T-helper 1 cell treated with Interleukin-12 subunit alpha and Interleukin-12 subunit beta and Interleukin-4 antibody, amounts not matched to agents 30 μg/mL and 1 μg/mL, for 36 hours (primary cell): ENCODE measurements around the gene PRKN.

ENCODE experiments used
- H3K27ac Mint-ChIP-seq: one replicate; pipeline ENCODE4 v1.8.0; 2021; ENCODE audit warnings: mild to moderate bottlenecking, mixed read lengths
- H3K27me3 Mint-ChIP-seq: one replicate; pipeline ENCODE4 v1.8.0; 2021; ENCODE audit warnings: low read depth, mixed read lengths
- H3K36me3 Mint-ChIP-seq: one replicate; pipeline ENCODE4 v1.8.0; 2021; ENCODE audit warnings: low read depth, mixed read lengths
- H3K4me1 Mint-ChIP-seq: one replicate; pipeline ENCODE4 v1.8.0; 2021; ENCODE audit warnings: low read depth, mixed read lengths
- H3K4me3 Mint-ChIP-seq: one replicate; pipeline ENCODE4 v1.8.0; 2021; ENCODE audit warnings: mild to moderate bottlenecking, moderate library complexity, mixed read lengths
- H3K9me3 Mint-ChIP-seq: one replicate; pipeline ENCODE4 v1.8.0; 2021; ENCODE audit warnings: mixed read lengths

Gene PRKN

DNA sequence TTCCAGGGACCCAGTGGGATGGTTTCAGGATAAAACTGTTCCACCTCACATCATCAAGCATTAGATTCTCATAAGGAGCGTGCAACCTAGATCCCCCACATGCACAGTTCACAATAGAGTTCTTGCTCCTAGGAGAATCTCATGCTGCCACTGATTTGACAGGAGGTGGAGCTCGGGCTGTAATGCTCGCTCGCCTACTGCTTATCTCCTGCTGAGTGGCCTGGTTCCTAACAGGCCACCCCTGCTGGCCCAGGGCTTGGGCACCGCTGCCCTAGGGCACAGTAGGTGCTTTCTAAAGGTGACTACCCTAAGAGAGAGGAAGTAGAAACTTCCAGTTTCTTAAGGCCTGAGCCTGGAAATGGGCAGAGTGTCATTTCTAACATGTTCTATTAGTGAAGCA is 656.9 kb downstream of the PRKN start:
- Mint-ChIP-seq H3K27me3 (no peaks in the 10 kb centered on the region), H3K4me3 (no peak overlapping the region), H3K36me3 (no peaks in the 10 kb centered on the region), H3K9me3 (peaks cover 31% of the 10 kb centered on the region), H3K27ac (no peak overlapping the region), H3K4me1 (no peaks in the 10 kb centered on the region)

GRCh38 chr6:162069995-162070394 is 657.6 kb downstream of the PRKN start:
- Mint-ChIP-seq H3K9me3 (peaks cover 32% of the 10 kb centered on the region), H3K4me1 (no peaks in the 10 kb centered on the region), H3K36me3 (no peaks in the 10 kb centered on the region), H3K27ac (no peak overlapping the region), H3K4me3 (no peak overlapping the region), H3K27me3 (no peaks in the 10 kb centered on the region)

DNA sequence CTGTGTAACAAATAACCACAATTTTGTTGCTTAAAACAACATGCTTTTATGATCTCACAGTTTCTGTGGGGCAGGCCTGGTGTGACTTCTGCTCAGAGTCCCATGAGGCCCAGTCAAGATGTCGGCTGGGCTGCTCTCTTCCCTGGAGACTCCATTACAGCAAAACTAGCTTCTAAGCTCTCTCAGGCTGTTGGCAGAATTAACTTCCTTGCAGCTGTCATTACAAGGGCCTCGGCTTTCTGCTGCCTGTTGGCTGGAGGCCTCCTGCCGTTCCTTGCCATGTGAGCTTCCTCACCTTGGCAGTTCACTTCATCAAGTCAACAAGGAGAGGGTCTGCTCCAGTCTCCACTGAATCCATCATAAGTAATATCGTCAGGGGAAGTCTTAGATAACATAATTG is 659.2 kb downstream of the PRKN start:
- H3K9me3 Mint-ChIP-seq, result peaks cover 35% of the 10 kb centered on the region
- no peaks in the 10 kb centered on the region for H3K36me3 Mint-ChIP-seq
- no peaks in the 10 kb centered on the region for H3K4me1 Mint-ChIP-seq
- H3K4me3 Mint-ChIP-seq, result no peak overlapping the region
- H3K27me3 Mint-ChIP-seq, result no peaks in the 10 kb centered on the region
- H3K27ac Mint-ChIP-seq, result no peak overlapping the region

DNA sequence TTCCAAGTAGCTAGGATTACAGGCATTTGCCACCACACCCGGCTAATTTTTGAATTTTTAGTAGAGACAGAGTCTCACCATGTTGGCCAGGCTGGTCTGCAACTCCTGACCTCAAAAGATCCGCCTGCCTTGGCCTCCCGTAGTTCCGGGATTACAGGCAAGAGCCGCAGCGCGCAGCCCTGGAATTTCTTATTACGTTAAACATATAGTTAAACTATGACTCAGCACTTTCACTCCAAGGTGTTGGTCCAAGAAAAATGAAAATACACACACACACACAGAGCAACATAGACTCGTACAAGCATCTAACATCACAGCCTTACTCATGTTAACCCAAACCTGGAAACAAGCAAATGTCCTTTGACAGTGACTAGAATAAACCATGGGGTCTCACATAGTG is 663.9 kb downstream of the PRKN start:
- no peaks in the 10 kb centered on the region for H3K4me1 Mint-ChIP-seq
- H3K27me3 Mint-ChIP-seq, result no peaks in the 10 kb centered on the region
- H3K4me3 Mint-ChIP-seq, result no peak overlapping the region
- H3K36me3 Mint-ChIP-seq, result no peaks in the 10 kb centered on the region
- peaks cover 14% of the 10 kb centered on the region for H3K9me3 Mint-ChIP-seq
- H3K27ac Mint-ChIP-seq, result no peak overlapping the region

GRCh38 chr6:162058281-162058875 is 669.2 kb downstream of the PRKN start:
- H3K27me3 Mint-ChIP-seq, result no peaks in the 10 kb centered on the region
- H3K4me3 Mint-ChIP-seq, result no peak overlapping the region
- no peaks in the 10 kb centered on the region for H3K36me3 Mint-ChIP-seq
- no peak overlapping the region for H3K27ac Mint-ChIP-seq
- peaks cover 5% of the 10 kb centered on the region for H3K9me3 Mint-ChIP-seq
- H3K4me1 Mint-ChIP-seq, result peaks cover 4% of the 10 kb centered on the region

DNA sequence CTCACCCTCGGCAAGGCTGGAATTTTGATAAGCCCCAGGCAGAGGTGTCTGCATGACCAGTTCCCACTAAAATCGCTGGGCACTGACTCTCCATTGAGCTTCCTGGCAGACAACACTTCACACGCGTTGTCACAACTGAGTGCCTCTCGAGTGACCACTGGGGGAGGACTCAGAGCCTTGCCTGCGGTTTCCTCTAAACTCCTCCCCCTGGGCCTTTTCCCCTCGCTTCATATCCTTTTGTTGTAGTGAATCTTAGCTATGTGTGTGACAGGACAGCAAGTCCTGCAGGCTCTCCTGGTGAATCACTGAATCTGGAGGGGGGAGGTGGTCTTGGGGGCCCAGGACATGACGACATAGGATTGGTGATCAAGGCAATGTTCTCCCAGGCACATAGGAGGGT is 670.8 kb downstream of the PRKN start:
- peaks cover 4% of the 10 kb centered on the region for H3K4me1 Mint-ChIP-seq
- H3K9me3 Mint-ChIP-seq, result no peaks in the 10 kb centered on the region
- H3K36me3 Mint-ChIP-seq, result no peaks in the 10 kb centered on the region
- H3K27me3 Mint-ChIP-seq, result no peaks in the 10 kb centered on the region
- H3K4me3 Mint-ChIP-seq, result no peak overlapping the region
- H3K27ac Mint-ChIP-seq, result no peak overlapping the region

- H3K4me1 Mint-ChIP-seq, result peaks cover 4% of the 10 kb centered on the region
- H3K4me3 Mint-ChIP-seq, result no peak overlapping the region
- H3K9me3 Mint-ChIP-seq, result no peaks in the 10 kb centered on the region
- no peaks in the 10 kb centered on the region for H3K27me3 Mint-ChIP-seq
- H3K36me3 Mint-ChIP-seq, result no peaks in the 10 kb centered on the region
- H3K27ac Mint-ChIP-seq, result no peak overlapping the region
Measured at GRCh38 chr6:162056061-162056460, 671.5 kb downstream of the PRKN start.

DNA sequence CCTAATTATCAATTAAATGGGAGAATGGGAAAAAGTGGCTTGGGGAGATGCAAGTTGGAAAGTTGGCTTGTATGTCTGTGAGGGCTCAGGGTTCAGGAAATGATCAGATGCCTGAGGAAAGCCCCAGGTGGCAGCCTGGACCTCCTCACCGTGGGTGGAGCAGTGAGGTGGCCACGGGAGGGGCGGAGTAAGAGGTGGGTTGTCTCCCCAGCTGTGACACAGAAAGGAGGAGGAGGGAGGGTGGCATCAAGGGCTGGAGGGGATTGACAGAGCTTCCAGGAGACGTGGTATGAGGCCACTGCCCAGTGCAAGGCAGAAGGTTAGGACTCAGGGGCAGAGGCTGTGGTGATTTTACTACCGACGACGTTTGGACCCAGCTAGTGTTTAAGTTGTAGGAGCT is 672.2 kb downstream of the PRKN start:
- Mint-ChIP-seq H3K4me3 (no peak overlapping the region), H3K27ac (no peak overlapping the region), H3K27me3 (no peaks in the 10 kb centered on the region), H3K9me3 (no peaks in the 10 kb centered on the region), H3K36me3 (no peaks in the 10 kb centered on the region), H3K4me1 (peaks cover 4% of the 10 kb centered on the region)

DNA sequence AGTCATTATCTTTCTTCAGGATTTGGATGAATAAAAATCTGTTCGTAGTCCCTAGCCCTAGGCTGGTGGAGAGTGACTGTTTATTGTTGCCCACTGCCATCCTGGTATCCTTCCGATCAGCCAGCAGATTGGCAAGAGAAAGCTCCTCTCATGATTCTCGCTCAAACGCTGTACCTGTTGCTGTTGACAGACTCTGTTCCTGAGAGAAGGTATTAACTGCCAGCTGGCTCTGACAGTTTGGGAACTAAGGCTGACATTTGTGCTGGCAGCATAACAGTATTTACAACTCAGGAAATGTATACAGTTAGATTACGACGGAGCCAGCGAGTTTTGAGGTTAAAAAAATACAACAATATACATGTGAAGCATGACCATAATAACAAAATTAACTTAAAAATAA is 674.5 kb downstream of the PRKN start:
- Mint-ChIP-seq H3K27ac (no peak overlapping the region), H3K9me3 (no peaks in the 10 kb centered on the region), H3K27me3 (no peaks in the 10 kb centered on the region), H3K36me3 (no peaks in the 10 kb centered on the region), H3K4me3 (no peak overlapping the region), H3K4me1 (peaks cover 4% of the 10 kb centered on the region)

GRCh38 chr6:162050579-162050978 is 677.0 kb downstream of the PRKN start:
- H3K4me1 Mint-ChIP-seq, result peaks cover 4% of the 10 kb centered on the region
- H3K27me3 Mint-ChIP-seq, result no peaks in the 10 kb centered on the region
- H3K36me3 Mint-ChIP-seq, result no peaks in the 10 kb centered on the region
- peaks cover 8% of the 10 kb centered on the region for H3K9me3 Mint-ChIP-seq
- no peak overlapping the region for H3K4me3 Mint-ChIP-seq
- no peak overlapping the region for H3K27ac Mint-ChIP-seq

- H3K9me3 Mint-ChIP-seq, result peaks cover 24% of the 10 kb centered on the region
- no peaks in the 10 kb centered on the region for H3K36me3 Mint-ChIP-seq
- H3K4me3 Mint-ChIP-seq, result no peak overlapping the region
Measured at GRCh38 chr6:162046324-162046723, 681.2 kb downstream of the PRKN start.

GRCh38 chr6:162032620-162033019 is 694.9 kb downstream of the PRKN start:
- H3K9me3 Mint-ChIP-seq, result peaks cover 17% of the 10 kb centered on the region
- no peak overlapping the region for H3K4me3 Mint-ChIP-seq
- H3K4me1 Mint-ChIP-seq, result peaks cover 22% of the 10 kb centered on the region
- H3K36me3 Mint-ChIP-seq, result no peaks in the 10 kb centered on the region
- H3K27ac Mint-ChIP-seq, result peak overlapping the region; percentile 32
- no peaks in the 10 kb centered on the region for H3K27me3 Mint-ChIP-seq

More at GRCh38 chr6:162046324-162046723, 681.2 kb downstream of the PRKN start:
- Mint-ChIP-seq H3K27ac (no peak overlapping the region), H3K27me3 (no peaks in the 10 kb centered on the region), H3K4me1 (no peaks in the 10 kb centered on the region)

DNA sequence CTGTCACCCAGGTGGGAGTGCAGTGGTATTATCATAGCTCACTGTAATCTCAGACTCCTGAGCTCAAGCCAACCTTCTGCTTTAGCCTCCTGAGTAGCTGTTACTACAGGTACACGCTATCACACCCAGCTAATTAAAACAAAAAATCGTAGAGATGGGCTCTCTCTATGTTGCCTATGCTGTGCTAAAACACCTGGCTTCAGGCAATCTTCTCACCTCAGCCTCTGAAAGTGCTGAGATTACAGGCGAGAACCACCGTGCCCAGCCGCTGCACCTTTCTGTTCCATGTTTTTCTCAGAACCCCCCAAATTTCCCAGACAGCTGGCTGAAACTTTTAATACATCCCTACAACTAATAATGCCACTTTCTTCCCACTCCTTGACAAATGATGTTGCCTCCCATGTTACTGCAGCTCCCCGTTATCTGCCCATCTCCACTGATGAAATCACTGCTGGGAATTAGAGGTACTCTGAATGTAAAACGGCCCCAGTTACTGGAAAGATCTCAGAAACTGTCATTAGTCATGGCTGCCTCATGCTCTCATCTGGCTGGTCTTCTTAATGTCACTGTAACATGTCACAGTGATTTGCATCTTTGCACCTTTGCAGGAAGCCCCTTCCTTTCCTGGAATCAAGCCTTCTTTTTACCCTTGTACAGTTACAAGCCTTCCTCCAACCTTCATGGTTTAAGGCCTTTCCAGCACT is 697.5 kb downstream of the PRKN start:
- Mint-ChIP-seq H3K9me3 (peaks cover 31% of the 10 kb centered on the region), H3K4me1 (peaks cover 27% of the 10 kb centered on the region), H3K36me3 (peaks cover 2% of the 10 kb centered on the region)

GRCh38 chr6:162026843-162027242 is 700.7 kb downstream of the PRKN start:
- Mint-ChIP-seq H3K36me3 (peaks cover 2% of the 10 kb centered on the region), H3K9me3 (peaks cover 39% of the 10 kb centered on the region), H3K27me3 (no peaks in the 10 kb centered on the region), H3K4me3 (no peak overlapping the region), H3K4me1 (peaks cover 20% of the 10 kb centered on the region), H3K27ac (no peak overlapping the region)

More for the DNA sequence above, 697.5 kb downstream of the PRKN start:
- Mint-ChIP-seq H3K4me3 (peak overlapping the region; percentile 1), H3K27me3 (no peaks in the 10 kb centered on the region), H3K27ac (peak overlapping the region; percentile 92)

- Mint-ChIP-seq H3K4me3 (no peak overlapping the region), H3K9me3 (peaks cover 39% of the 10 kb centered on the region), H3K27ac (no peak overlapping the region), H3K27me3 (no peaks in the 10 kb centered on the region), H3K36me3 (peaks cover 2% of the 10 kb centered on the region), H3K4me1 (peaks cover 18% of the 10 kb centered on the region)
Measured at GRCh38 chr6:162026031-162026430, 701.5 kb downstream of the PRKN start.
